Mesenteric fat pad (tissue), 1 donor: Measurements from ENCODE around the gene NPL. TPM values are rescaled to one million over a fixed set of nuclear protein-coding genes. Genes with fewer than 3 reads are reported as not detected.

Experiments used
- DNase-seq: peaks from one replicate; pipeline ENCODE4 v3.0.0-alpha.2; 2020; ENCODE audit warnings: low spot score
- total RNA-seq: library from RNA; stranded (reverse); fragmentation: NEBNext Ultra II Directional; extraction: Animal tissue kit (Norgen Biotek cat#: 25700); gene quantifications from one replicate; pipeline ENCODE4 v1.2.1, GENCODE V29; 2021
- donor health status: DM: yes; HTN: yes; CAD: no.

The NPL gene
- total RNA-seq, 1 donor from 2014 or later: 55.7 TPM

DNA sequence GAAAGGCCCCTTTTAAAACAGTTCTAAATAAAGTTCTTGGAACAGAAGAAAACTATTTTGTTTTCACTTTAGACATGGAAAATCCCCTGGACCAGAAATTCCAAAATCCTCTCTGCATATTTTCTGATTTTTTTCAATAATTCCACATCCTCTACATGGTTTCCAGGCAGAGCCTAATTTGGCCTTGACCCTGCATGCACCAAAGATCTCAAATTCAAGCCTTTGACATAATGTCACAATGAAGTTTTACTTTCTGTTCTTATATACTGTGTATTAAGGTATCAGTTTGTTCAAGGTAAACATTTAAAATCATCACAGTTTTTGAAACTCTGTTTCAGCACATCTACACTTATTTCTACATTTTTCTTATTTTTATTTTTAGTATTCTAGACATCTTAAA is 12.2 kb upstream of the NPL start:
- no peak for DNase-seq

DNA sequence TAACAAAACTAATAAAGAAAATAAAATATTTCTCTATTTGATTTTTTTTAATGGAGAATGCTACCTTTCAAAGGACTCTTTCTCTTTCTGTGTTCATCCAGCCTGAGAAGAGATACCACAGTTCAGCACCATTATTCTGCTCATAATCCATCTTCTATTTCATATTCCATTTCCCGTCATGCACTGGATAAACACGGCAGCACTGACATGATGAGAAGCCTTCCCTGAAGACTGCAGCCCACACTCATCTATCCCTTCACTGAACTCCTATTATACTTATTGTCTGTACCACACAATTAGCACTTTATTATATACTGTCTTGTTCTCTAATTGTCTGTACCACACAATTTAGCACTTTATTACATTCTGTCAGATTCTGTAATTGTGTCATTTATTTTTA is 10.7 kb upstream of the NPL start:
- DNase-seq: no peak

DNA sequence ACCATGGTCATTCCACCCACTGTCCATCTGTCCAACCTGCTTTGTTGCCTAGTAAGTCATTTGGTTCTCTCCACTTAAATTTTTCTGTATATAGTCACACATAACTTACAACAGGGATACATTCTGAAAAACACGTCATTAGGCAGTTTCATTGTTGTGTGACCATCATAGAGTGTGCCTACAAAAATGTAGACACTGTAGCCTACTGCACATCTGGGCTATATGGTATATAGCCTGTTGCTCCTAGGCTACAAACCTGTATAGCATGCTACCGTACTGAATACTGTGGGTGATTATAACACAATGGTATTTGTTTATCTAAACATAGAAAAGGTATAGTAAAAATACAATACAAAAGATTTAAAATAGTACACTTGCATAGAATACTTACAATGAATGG is 10.0 kb upstream of the NPL start:
- DNase-seq: no peak

DNA sequence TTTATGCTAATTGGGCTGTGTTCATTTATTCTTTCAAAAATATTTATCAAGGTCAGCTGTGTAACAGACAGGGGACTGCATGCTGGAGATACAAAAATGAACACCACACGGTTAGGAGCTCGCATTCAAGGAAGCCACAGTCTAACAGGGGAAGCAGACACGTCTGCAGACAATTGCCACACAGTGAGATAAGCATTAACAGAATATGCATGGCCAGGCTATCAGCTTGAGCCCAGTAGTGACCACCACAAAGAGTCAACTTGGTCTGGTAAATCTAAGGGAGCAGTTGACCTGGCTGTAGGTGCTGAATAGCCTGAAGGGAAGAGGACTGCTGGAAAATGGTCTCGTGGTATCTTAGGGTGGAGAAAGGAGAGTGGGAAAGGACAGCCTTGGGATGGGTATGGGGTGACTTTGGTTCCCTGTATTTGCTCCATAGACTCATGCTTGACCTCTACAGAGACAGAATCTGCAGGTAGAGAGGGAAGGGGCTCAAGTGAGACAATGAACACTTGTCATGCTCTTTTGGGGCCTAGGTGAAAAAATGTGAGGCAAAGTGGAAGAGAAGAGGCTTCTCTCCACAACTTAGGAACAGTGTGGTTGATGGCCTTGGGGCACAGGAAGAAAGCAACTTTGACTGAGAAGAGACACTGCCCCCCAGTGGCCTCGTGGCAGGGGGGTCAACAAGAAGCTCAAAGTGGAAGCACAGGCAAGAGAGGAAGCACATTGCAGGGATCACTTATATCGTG is 7.6 kb upstream of the NPL start:
- DNase-seq: no peak

DNA sequence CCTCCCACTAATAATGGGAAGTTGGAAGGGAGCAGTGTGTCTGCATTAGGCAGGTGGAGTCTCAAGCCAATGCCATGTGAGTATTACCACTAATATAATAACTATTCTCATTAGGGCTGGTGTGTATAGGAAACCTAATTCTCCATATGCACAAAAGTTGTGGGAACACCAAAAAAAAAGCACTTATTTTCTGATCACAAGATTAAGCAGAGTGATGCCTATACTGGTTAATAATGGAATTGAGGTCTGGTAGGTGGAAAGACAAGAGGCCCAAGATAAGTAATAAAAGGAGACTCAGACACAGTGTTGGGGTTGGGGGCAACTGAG is 7.0 kb upstream of the NPL start:
- no peak for DNase-seq

DNA sequence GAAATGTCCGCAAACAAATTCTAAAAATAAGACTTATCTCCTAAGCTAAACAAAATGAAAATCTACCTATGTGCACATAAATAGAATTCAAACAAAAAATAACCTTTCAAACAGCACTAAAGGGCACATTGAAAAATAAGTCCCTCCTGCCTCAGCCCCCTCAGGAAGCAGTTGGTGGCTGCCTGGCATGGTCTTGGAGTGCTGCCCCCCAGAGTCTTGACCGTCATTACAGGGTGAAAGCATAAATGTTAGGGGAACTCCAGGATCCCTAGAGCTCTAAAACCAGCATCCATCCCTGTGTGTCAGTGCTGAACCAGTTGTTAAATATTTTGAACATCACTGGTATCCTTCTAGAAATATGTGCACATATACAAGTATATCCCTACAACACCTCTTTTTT is 6.5 kb upstream of the NPL start:
- DNase-seq: no peak

DNA sequence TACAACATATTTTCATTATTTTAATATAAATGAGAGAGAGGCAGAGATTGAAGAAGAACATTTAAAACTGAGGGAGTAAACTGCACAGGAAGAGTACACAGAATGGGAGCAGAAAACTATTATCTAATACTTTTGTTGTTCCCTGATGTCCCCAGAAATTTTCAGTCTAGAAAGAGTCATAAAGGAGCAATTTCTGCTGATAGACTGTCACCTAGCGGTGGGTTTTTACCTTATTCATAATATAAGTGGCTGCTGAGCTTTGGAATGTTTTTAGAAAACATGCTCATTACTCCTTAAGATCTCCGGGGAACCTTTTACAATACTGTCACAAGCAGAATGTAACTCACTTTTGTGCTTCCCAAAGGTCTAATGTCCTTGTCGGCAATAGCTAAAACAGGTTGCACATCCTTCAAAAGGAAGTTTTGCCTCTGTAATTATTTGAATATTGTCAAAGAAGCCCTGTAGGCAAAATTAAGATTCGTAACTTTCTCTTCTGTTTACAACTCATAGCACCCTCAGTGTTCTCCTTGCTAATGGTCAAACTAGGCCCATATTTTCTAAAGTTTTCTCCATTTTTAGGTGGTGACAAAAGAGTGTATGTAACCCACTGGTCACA is 4.9 kb upstream of the NPL start:
- DNase-seq: no peak

DNA sequence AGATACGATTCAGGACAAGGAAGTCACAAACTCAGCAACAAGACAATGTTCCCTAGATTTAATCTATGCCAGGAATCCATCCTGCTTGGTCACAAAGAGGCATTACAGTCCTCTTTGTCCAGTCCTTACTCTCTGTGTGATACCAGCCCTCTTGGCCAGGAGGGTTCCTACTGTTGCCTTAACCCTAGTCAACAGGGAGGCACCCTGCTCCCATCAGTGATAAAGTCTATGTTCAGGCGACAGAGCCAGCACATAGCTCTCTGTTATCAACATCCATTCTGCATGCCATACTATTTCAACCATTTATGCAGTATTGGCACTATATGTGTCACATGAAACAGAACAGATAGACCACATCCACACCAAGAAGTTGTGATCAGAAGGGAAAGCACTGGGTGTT is 4.4 kb upstream of the NPL start:
- DNase-seq: no peak

DNA sequence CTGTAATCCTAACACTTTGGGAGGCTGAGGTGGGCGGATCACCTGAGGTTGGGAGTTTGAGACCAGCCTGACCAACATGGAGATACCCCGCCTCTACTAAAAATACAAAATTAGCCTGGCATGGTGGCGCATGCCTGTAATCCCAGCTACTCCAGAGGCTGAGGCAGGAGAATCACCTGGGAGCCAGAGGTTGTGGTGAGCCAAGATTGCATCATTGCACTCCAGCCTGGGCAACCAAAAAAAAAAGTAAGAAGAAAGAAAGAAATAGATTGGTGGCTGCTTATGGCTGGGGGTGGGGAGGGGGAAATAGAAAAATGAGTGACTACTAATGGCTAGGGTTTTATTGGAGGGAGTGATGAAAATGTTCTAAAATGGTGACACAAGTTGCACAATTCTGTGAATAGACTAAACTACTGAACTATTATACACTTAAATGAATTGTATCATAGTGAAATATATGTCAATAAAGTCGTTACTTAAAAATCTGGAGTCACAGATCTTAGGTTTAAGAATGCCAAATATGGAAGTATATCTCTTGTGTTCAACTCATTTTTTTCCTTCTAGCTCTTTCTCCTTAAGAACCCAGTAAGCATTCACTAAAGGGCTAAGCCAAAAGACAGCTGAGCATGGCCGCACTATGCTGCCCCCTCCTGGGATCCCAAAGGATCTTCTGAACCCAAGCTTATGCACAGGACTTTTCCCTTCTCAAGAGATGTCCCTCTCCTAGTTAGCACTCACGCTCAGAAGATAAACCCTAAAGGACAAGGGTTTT is 3.2 kb upstream of the NPL start:
- DNase-seq: no peak

DNA sequence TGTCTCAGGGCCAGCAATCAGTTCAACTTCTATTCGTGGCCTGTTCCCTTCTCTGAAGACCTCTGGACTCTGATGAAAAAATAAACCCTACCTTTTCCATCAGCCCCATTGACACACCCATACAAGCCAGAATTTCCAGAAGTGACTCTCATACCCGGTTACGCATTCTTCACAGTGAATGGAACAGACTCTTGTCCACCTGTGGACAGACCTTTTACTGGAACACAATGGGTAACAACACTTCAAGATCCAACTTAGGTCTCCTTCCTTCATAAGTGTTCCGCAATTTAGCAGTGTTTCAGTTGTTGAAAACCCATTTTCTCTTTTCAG is 2.6 kb upstream of the NPL start:
- no peak for DNase-seq

DNA sequence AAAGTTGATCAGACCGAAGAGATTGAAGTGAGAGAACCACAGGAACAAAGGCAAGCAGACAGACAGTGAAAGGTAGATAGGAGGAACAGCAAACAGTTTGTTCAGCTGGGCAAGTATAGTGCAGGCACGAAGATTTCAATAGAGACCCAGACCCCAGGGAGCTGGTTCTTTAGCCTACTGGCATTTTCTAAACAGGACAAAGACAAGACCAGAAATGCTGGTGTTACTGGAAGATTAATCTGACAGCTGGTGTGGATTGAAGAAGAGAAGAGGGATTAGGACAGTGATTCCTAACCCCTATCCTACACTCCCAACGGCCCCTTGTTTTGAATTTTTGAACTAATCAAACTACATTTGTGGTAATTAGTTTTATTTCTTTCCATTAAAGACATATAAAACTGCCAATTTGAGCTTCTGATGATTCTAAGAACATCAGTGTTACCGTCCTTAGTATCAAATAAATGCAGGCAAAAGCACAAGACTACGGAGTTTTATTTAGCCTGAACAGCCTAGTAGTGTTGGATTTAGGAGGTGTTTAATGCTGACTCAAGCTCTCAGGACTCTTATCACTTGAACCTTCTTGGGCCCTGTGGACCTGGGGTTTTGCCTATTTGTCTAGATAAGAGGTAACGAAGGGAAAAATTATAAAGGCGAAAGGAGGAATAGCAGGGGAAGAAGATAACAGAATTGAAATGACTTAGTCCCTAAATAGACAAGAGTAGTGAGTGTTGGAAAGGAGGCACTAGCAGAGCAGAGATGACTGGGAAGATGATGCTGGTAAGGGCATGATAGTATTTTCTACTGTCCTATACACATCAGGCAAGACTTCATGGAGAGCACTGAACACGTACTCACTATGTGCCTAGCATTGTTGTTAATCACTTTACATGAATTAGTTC is 2.0 kb downstream of the NPL start:
- no peak for DNase-seq

DNA sequence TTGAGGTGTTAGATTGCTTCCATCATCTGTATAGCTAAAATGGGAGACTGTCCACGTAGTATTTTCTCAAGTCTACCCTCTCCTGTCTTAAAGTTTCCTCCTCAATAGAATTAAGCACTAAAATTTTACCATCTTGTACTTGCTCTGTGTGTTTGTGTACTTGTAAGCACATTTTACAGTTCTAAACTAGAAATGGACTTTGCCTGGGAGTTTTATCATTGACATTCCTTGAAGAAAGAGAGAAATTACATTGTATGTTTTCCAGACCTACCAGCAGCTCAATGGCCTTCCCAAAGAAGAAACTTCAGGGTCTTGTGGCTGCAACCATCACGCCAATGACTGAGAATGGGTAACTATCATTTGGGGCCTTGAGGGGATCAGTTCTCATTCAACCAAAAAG is 4.5 kb downstream of the NPL start:
- no peak for DNase-seq

DNA sequence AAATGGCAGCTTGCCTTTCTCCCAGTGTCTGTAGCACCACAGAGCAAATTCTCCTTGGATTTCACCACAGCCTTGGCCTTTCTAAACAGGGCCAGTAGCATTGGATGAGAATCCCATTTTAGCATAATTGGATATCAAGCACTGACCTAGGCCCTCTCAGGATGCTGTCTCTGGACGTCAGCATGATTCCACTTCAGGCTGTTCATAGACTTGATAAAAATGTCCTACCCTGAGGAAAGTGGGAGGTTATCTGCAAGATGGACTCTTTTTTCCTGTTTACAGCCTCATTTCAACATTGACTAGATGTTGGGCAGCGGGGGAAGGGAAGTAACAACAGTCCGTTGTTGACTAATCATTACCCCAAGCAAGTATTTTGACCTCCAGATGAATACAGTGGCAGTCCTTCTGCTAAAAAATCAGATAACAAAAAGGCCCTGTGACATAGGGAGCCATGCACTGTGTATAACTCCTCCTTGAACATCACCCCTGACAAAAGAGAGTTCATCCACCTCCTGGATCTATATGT is 5.2 kb downstream of the NPL start:
- no peak for DNase-seq

DNA sequence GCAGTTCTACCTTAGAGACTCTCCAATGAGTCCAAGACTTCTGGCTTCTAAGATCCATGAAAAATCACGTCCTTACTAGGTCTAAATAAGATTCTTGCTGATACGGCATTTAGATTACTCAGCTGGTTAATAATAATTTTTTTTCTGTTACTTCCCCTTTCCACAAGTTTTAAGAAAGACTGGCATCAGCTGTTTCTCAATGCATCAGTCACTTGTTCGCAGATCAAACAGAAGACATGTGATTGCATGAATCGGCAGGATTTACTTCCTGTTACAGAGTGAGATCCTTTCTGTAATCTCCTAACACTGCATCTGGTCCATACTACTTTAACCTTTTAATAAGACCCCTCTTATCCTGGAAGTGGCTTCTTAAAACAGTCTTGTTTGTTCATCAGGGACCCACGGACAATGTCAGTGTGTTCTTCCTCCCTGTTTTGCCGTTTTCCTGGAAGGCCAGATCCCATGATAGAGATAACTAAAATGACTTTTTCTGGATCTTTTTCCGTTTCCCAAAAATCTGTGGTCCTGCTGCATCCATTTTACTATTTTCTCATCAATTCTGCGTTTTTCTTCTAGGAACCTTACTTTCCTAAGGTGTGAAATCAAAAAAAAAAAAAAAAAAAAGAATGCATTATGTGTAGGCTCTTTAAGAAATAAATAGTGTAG is 6.1 kb downstream of the NPL start:
- no peak for DNase-seq

DNA sequence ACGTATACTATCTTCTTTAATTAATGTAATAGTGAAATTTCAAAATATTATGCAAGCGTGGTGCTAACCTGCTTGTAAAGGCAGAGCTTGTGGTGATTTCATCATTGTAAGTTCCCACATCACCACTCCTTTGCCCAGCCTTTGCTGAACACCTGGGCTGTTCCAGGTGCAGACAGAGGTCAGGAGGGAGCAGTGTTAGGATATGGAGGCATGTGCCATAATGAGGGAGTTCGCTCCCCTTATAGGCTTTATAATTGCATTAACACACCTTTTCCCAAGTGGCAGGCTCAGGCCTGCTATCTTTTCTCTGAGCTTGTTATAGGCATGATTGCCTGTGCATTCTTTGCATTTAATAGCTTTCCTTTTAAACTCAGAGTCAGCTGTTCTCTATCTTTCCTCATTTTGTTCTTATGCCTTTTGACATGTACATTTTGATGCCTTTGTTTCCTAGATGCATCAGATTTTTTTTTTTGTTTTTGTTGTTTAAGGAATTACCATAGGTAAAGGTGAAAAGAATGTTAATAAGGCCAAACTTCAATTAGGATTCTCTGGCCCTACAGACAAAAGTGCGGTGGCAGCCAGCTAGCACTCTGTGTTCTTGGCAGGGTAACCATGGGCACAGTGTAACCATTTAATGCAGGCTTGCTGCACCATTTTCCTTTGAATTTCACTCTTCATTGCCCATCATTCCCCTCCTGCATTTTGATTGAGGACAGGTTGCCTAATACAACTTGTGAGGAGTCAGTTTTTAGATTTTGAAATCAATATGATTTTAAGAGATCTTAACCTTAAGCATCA is 12.6 kb downstream of the NPL start:
- no peak for DNase-seq

DNA sequence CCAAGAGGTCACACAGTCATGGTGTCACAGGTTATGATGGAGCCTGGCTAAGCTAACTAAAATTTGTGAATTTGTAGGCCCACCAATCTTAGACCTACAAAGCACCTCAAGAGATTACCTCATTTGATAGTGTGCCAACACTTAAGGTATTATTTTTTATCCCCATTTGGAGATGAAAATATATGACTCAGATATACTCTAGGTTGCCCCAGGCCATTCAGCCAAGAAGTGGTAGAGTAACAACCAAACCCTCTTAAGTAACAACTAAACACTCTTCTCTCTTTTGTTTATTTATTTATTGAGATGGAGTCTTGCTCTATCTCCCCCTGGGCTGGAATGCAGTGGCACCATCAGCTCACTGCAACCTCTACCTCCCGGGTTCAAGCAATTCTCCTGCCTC is 14.3 kb downstream of the NPL start:
- DNase-seq: no peak

DNA sequence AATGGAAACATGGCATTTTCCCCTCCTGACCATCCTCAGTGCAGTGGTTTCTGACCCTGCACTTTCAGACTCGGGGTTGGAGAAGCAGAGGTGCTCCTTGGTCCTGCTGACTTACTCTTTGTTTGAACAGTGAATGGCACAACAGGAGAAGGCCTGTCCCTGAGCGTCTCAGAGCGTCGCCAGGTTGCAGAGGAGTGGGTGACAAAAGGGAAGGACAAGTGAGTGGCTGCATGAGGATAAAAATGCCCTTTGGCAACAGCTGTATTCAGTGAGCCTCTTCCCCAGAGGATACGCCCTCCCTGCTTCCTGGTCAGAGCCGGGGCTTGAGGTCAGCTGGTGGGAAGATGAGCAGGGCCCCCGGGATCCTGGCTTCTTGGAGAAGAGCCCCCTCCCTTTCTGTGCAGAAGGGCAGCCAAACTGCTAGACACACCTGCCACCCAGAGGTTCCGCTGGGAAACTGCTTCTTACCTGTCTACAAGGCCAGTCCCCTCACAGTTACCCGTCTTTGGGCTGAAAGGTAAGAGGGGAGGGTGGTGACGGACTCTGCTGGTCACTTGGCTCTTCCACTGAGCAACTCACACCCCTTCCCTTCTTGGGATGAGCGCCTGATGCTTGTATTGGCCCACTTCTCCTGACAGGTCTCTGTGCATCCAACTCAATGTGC is 16.6 kb downstream of the NPL start:
- DNase-seq: no peak

DNA sequence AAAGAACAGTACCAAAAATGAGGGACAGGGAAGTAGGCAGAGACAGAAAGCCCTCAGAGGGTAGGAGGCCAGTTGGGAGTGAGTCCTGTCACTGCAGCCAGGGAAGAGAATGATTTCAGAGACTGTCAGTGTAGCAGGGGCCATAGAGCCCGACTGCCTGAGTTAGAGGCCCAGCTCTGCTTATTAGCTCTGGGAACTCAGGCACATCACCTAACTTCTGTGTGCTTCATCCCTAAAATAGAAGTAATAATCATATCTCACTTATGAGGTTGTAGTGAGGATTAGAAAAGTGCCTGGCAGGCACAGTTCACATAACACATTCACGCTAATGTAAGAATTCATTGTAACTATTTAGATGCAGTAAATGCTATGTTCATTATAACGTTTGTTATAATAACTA is 18.3 kb downstream of the NPL start:
- no peak for DNase-seq

DNA sequence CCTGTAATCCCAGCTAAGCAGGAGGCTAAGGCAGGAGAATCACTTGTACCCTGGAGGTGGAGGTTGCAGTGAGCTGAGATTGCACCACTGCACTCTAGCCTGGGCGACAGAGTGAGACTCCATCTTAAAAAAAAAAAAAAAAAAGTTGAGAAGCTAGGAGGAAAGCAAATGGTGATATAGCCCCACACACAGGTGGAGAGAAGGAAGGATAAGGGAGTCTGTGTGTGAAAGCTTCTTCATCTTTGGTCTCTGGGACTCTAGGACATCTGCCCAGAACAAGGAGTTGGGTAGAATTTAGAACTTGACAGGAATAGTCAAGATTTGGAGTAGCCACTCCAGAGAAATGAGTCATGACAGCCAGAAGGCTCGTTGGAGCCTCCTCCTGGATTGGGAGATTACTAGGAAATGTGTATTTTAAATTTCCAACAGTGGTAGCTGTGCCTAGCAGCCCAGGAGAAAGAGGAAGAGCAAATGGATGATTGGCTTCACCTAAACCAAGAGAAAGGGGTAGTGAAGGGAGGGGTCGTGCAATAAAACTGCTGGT is 19.9 kb downstream of the NPL start:
- no peak for DNase-seq
